B cell (primary cell): ENCODE data around the gene CALML6. TPM values are rescaled to one million over a fixed set of nuclear protein-coding genes. Genes with fewer than 3 reads are reported as not detected.

Source experiments
- ATAC-seq: fragments of 200-7000 bp; cut with Tn5 transposase; one replicate; pipeline ENCODE4 v1.10.0; 2021; ENCODE audit warnings: low read depth, mild to moderate bottlenecking, moderate number of reproducible peaks, moderate library complexity
- CTCF ChIA-PET: fragments of 350-600 bp; sonication (Branson Sonifier 250); formaldehyde crosslinking; loops from one replicate; lab custom pipeline; 2021; ENCODE audit warnings: antibody characterized with exemption, inconsistent platforms; lab: Charles Lee
- POLR2A ChIA-PET: fragments of 350-600 bp; sonication (Branson Sonifier 250); formaldehyde crosslinking; loops from one replicate; lab custom pipeline; 2021; ENCODE audit warnings: antibody characterized with exemption; lab: Charles Lee
- DNase-seq: peaks from one replicate; pipeline ENCODE4 v3.0.0; 2013
- H2AFZ ChIP-seq: 2 replicates; pipeline ENCODE4 v1.6.1; 2012; ENCODE audit warnings: mild to moderate bottlenecking, low read depth, low read length; ENCODE audit not compliant: insufficient read depth, poor library complexity, severe bottlenecking
- H3K27ac ChIP-seq, 2 donors: 1 replicate in 1 of 2; 2 replicates in 1 of 2; pipeline ENCODE4 v1.5.1; 2012 to 2013; ENCODE audit warnings: low read length in 2 of 2, mild to moderate bottlenecking in 2 of 2, moderate library complexity in 1 of 2
- H3K27me3 ChIP-seq, 4 experiments: fragments of 200-600 bp in 1 of 4; sonication (generic) in 1 of 4; replicated peaks in 1 of 4; 1 replicate in 2 of 4; 2 replicates in 2 of 4; pipeline versions ENCODE4 v1.6.1 to v1.7.0; 2013 to 2016; ENCODE audit warnings: low read length in 3 of 4, mild to moderate bottlenecking in 2 of 4, mixed read lengths in 1 of 4, moderate library complexity in 1 of 4; ENCODE audit not compliant: insufficient read depth in 4 of 4, control insufficient read depth in 3 of 4; ENCODE audit errors: control extremely low read depth in 1 of 4
- H3K36me3 ChIP-seq, 2 experiments: replicated peaks in 1 of 2; 1 replicate in 1 of 2; 2 replicates in 1 of 2; pipeline versions ENCODE4 v1.6.1 to v1.7.1; 2013; ENCODE audit warnings: low read length in 1 of 2; ENCODE audit not compliant: insufficient read depth in 2 of 2, control insufficient read depth in 1 of 2; ENCODE audit errors: control extremely low read depth in 1 of 2, extremely low read depth in 1 of 2
- H3K4me1 ChIP-seq, 2 donors: fragments of 200-600 bp in 1 of 2; sonication (generic) in 1 of 2; 1 replicate in 1 of 2; 2 replicates in 1 of 2; pipeline versions ENCODE4 v1.5.1 to v1.6.1; 2013 to 2017; ENCODE audit warnings: low read length in 2 of 2; ENCODE audit not compliant: control insufficient read depth in 2 of 2, insufficient read depth in 2 of 2
- H3K4me2 ChIP-seq: replicated peaks from 2 replicates; pipeline ENCODE3; 2012; ENCODE audit warnings: mild to moderate bottlenecking, low read depth, low read length; ENCODE audit not compliant: poor library complexity, severe bottlenecking
- H3K4me3 ChIP-seq, 5 experiments: fragments of 200-600 bp in 1 of 5; sonication (generic) in 1 of 5; 1 replicate in 3 of 5; 2 replicates in 2 of 5; pipeline versions ENCODE4 v1.5.1 to v1.7.0; 2011 to 2016; ENCODE audit warnings: low read length in 4 of 5, mild to moderate bottlenecking in 4 of 5, low read depth in 2 of 5, control low read depth in 1 of 5, moderate library complexity in 1 of 5; ENCODE audit not compliant: insufficient read depth in 1 of 5; ENCODE audit errors: control extremely low read depth in 1 of 5, extremely low read depth in 1 of 5
- H3K79me2 ChIP-seq: fragments of 200-600 bp; sonication (generic); one replicate; pipeline ENCODE4 v1.6.0; 2016; ENCODE audit warnings: low read length; ENCODE audit not compliant: control insufficient read depth, insufficient read depth
- H3K9ac ChIP-seq: fragments of 200-600 bp; sonication (generic); 2 replicates; pipeline ENCODE4 v1.6.1; 2017; ENCODE audit warnings: mild to moderate bottlenecking, low read length, moderate library complexity
- H3K9me3 ChIP-seq, 3 donors: one replicate each; pipeline versions ENCODE4 v1.6.1 to v1.7.1; 2013; ENCODE audit warnings: low read length in 2 of 3; ENCODE audit not compliant: control insufficient read depth in 2 of 3, insufficient read depth in 1 of 3; ENCODE audit errors: control extremely low read depth in 1 of 3
- H4K20me1 ChIP-seq: 2 replicates; pipeline ENCODE4 v1.6.0; 2012; ENCODE audit warnings: mild to moderate bottlenecking, low read length; ENCODE audit not compliant: insufficient read depth, control insufficient read depth, poor library complexity, severe bottlenecking
- H3K27ac Mint-ChIP-seq: one replicate; pipeline ENCODE4 v1.8.0; 2021; ENCODE audit warnings: mixed read lengths
- H3K27me3 Mint-ChIP-seq: one replicate; pipeline ENCODE4 v1.8.0; 2021; ENCODE audit warnings: mixed read lengths
- H3K4me1 Mint-ChIP-seq: one replicate; pipeline ENCODE4 v1.8.0; 2021; ENCODE audit warnings: mixed read lengths
- H3K4me3 Mint-ChIP-seq: one replicate; pipeline ENCODE4 v1.8.0; 2021; ENCODE audit warnings: mixed read lengths
- H3K9me3 Mint-ChIP-seq: one replicate; pipeline ENCODE4 v1.8.0; 2022; ENCODE audit warnings: mixed read lengths; ENCODE audit not compliant: insufficient read depth
- EZH2 ChIP-seq: IDR thresholded peaks from 2 replicates; pipeline ENCODE4 v1.6.1; 2012; ENCODE audit warnings: borderline replicate concordance, low read depth, mild to moderate bottlenecking, moderate library complexity, low read length; ENCODE audit not compliant: insufficient read depth, poor library complexity, severe bottlenecking
- WGBS: methylation state at CpG from one replicate; pipeline ENCODE4 v1.1.5; 2013; ENCODE audit warnings: missing lambda C conversion rate; ENCODE audit not compliant: insufficient coverage; 5-methylcytosine and 5-hydroxymethylcytosine counted together
- intact Hi-C: fragments of 100-400 bp; cut with micrococcal nuclease; formaldehyde crosslinking; loops from one replicate; pipeline ENCODE4 v1.10.0; 2022
- polyA plus RNA-seq: library from polyadenylated mRNA; depleted of rRNA; stranded (reverse); fragments of >200 nt; gene quantifications from 2 replicates; pipeline ENCODE4 v1.2.3, GENCODE V29; 2012
- total RNA-seq, 2 donors: library from RNA; stranded (reverse); fragments of 120-200 nt in 1 of 2; gene quantifications; 1 replicate in 1 of 2; 2 replicates in 1 of 2; pipeline versions ENCODE4 v1.2.3 to v1.2.4, GENCODE V29; 2013 to 2022
- TF ChIP-seq, protein P1 (sequence below): fragments of 200-600 bp; IDR thresholded peaks from one replicate; pipeline ENCODE4 v1.8.0; 2022; ENCODE audit warnings: antibody characterized with exemption, mild to moderate bottlenecking

The CALML6 gene
- total and polyA plus RNA-seq, 2 donors (not counting 1 experiment from before 2014, with no cell fraction given), result 0.64 to 2.0 TPM

GRCh38 chr1:1941868-1942752 is 27.1 kb downstream of the CALML6 start:
- Histone ChIP-seq H4K20me1 (no peaks in the 10 kb centered on the region), H3K27me3 (peaks cover 0 to 7% (median 0%) of the 10 kb centered on the region in 4 experiments), H3K4me3 (no peak overlapping the region), H3K36me3 (no peaks in the 10 kb centered on the region), H3K9ac (no peak overlapping the region), H3K4me1 (peaks cover 2 to 8% of the 10 kb centered on the region in 2 donors), H3K9me3 (no peaks in the 10 kb centered on the region), H2AFZ (no peak overlapping the region), H3K79me2 (no peaks in the 10 kb centered on the region), H3K27ac (no peak overlapping the region), H3K4me2 (no peak overlapping the region)
- no peak overlapping the region for H3K4me3 Mint-ChIP-seq
- H3K27me3 Mint-ChIP-seq, result peaks cover 3% of the 10 kb centered on the region
- peaks cover 8% of the 10 kb centered on the region for H3K4me1 Mint-ChIP-seq
- POLR2A ChIA-PET, result no interaction called here
- H3K9me3 Mint-ChIP-seq, result no peaks in the 10 kb centered on the region
- CTCF ChIA-PET, result interaction anchor here (1.9 kb wide), 1 partner anchor 102 kb away, joined by 10 read pairs; no protein-coding TSS in a partner anchor
- H3K27ac Mint-ChIP-seq, result no peak overlapping the region
- 83% methylated on average over 32 of the region's 39 CpGs for WGBS
- intact Hi-C loops, result no loop called here
- no peak for ATAC-seq
- DNase-seq, result no peak
- TF ChIP-seq, protein P1, sequence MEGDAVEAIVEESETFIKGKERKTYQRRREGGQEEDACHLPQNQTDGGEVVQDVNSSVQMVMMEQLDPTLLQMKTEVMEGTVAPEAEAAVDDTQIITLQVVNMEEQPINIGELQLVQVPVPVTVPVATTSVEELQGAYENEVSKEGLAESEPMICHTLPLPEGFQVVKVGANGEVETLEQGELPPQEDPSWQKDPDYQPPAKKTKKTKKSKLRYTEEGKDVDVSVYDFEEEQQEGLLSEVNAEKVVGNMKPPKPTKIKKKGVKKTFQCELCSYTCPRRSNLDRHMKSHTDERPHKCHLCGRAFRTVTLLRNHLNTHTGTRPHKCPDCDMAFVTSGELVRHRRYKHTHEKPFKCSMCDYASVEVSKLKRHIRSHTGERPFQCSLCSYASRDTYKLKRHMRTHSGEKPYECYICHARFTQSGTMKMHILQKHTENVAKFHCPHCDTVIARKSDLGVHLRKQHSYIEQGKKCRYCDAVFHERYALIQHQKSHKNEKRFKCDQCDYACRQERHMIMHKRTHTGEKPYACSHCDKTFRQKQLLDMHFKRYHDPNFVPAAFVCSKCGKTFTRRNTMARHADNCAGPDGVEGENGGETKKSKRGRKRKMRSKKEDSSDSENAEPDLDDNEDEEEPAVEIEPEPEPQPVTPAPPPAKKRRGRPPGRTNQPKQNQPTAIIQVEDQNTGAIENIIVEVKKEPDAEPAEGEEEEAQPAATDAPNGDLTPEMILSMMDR, result no peak
- no peak for TF ChIP-seq EZH2
